GM12801 (cell line): Measurements from ENCODE around the gene TTC29.

Experiments
- CTCF ChIP-seq: IDR thresholded peaks from one replicate; pipeline ENCODE4 v1.5.1; 2011; ENCODE audit warnings: control low read depth; ENCODE audit not compliant: insufficient read length; ENCODE audit errors: extremely low read depth

The TTC29 gene

GRCh38 chr4:146790515-146790914 lies 155.1 kb downstream of the TTC29 start:
- no peak for TF ChIP-seq CTCF

GRCh38 chr4:146787731-146788130 lies 157.9 kb downstream of the TTC29 start:
- no peak for TF ChIP-seq CTCF

- TF ChIP-seq CTCF: no peak
These were observed 169.0 kb downstream of the TTC29 start for GRCh38 chr4:146776691-146777090.

- TF ChIP-seq CTCF: no peak
These were observed 182.1 kb downstream of the TTC29 start for GRCh38 chr4:146763560-146763959.

- TF ChIP-seq CTCF: no peak
These were observed 183.6 kb downstream of the TTC29 start for GRCh38 chr4:146762016-146762415.

- TF ChIP-seq CTCF: no peak
These were observed 203.2 kb downstream of the TTC29 start for GRCh38 chr4:146742416-146742815.

- no peak for TF ChIP-seq CTCF
These were observed 206.5 kb downstream of the TTC29 start for GRCh38 chr4:146739182-146739581.

- TF ChIP-seq CTCF: no peak
These were observed 235.7 kb downstream of the TTC29 start for GRCh38 chr4:146709956-146710355.
